Thoracic aorta (tissue), 2 donors: ENCODE results near the gene RPS19BP1. TPM values are rescaled to one million over a fixed set of nuclear protein-coding genes. Genes with fewer than 3 reads are reported as not detected.

Source experiments
- ATAC-seq: fragments of 150-250 bp; one replicate; pipeline ENCODE4 v1.8.0; 2017; ENCODE audit warnings: low read depth; ENCODE audit not compliant: insufficient number of reproducible peaks, low FRiP score
- DNase-seq: peaks from one replicate; pipeline ENCODE4 v3.0.0-alpha.2; 2020; ENCODE audit warnings: low spot score
- H3K27ac ChIP-seq, 2 donors: fragments of 200-600 bp; sonication (generic); 1 replicate in 1 of 2; 2 replicates in 1 of 2; pipeline ENCODE4 v1.5.1; 2016; ENCODE audit warnings: mild to moderate bottlenecking in 2 of 2, moderate library complexity in 2 of 2
- H3K27me3 ChIP-seq: fragments of 200-600 bp; sonication (generic); replicated peaks from 2 replicates; pipeline ENCODE4 v1.6.0; 2016; ENCODE audit warnings: mild to moderate bottlenecking; ENCODE audit not compliant: insufficient read depth
- H3K36me3 ChIP-seq: fragments of 200-600 bp; sonication (generic); one replicate; pipeline ENCODE4 v1.5.1; 2016
- H3K4me1 ChIP-seq, 2 donors: fragments of 200-600 bp; sonication (generic); 1 replicate in 1 of 2; 2 replicates in 1 of 2; pipeline versions ENCODE4 v1.5.1 to v1.6.0; 2016; ENCODE audit warnings: low read depth in 2 of 2, mild to moderate bottlenecking in 1 of 2; ENCODE audit not compliant: control insufficient read depth in 1 of 2
- H3K4me3 ChIP-seq: fragments of 200-600 bp; sonication (generic); 2 replicates; pipeline ENCODE4 v1.5.1; 2016; ENCODE audit warnings: mild to moderate bottlenecking
- H3K9me3 ChIP-seq: fragments of 200-600 bp; sonication (generic); 2 replicates; pipeline ENCODE4 v1.5.1; 2016
- CTCF ChIP-seq: fragments of 200-600 bp; sonication (generic); IDR thresholded peaks from one replicate; pipeline ENCODE4 v1.5.1; 2019; ENCODE audit warnings: antibody characterized with exemption
- total RNA-seq, 2 donors: library from RNA; depleted of rRNA; stranded (reverse); fragments of >200 nt; gene quantifications; one replicate each; pipeline versions ENCODE4 v1.1.0 to v1.2.3, GENCODE V29; 2016

The RPS19BP1 gene
- total RNA-seq, 2 donors from 2014 or later, result 77.7 to 89.6 TPM

- no peaks in the 10 kb centered on the region for H3K36me3 ChIP-seq
- H3K27ac ChIP-seq, result no peak overlapping the region
- no peak for TF ChIP-seq CTCF
- ATAC-seq (no peak), DNase-seq (no peak)
- H3K27me3 ChIP-seq, result no peaks in the 10 kb centered on the region
- peaks cover 13 to 24% of the 10 kb centered on the region in 2 donors for H3K4me1 ChIP-seq
- H3K9me3 ChIP-seq, result no peaks in the 10 kb centered on the region
- no peak overlapping the region for H3K4me3 ChIP-seq
Measured at GRCh38 chr22:39498368-39498767, 34.2 kb downstream of the RPS19BP1 start.

DNA sequence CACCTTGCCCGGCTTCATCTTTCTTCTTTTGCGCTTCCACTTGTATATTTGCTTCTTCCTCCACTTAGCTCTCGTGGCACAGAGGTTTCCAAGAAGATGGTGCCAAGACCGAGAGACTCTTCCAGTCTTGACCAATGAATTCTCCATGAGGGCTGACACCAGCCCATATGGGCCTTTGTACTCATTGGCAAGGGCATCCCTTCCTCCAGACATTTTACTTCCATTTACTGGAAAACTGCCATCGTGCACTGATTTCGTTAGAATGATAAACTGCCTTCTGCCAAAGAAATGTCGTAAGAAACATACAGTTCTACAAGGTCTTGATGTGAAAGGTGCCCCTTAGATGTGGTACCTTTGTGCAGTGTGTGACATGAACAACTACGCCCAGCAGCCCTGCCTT lies 35.1 kb downstream of the RPS19BP1 start:
- Histone ChIP-seq H3K27me3 (no peaks in the 10 kb centered on the region), H3K36me3 (no peaks in the 10 kb centered on the region), H3K4me1 (peaks cover 8 to 18% of the 10 kb centered on the region in 2 donors), H3K27ac (no peak overlapping the region), H3K9me3 (no peaks in the 10 kb centered on the region), H3K4me3 (no peak overlapping the region)
- DNase-seq (no peak), ATAC-seq (no peak)
- TF ChIP-seq CTCF, result no peak

DNA sequence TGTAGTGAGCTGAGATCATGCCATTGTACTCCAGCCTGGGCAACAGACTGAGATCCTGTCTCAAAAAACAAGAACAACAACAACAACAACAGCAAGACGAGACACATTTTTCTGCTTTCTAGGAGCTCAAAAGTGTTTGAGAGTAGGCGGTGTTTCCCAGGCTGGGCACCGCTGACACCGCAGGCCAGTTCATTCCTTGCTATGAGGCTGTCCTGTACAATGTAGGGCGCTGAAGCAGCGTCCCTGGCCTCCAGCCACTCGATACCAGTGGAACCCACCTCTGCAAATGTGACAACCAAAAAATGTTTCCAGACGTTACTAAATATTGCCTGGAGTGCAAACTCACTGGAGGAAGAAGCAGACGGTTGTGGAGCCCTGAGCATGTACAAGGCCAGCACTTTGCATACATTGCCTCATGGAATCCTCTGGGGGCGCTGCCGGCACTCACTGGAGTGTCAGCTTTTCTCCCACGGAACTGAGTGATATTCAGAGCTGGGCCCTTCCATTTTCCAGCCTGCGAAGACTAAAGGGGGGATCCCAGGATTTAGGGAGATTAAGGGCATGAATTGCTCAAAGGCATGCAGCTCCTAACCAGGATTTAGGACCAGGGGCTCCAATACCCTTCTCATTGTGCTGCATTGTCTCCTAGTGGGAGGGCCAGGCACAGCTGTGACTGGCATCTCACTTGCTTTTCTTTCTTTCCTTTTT lies 36.3 kb downstream of the RPS19BP1 start:
- H3K27me3 ChIP-seq, result no peaks in the 10 kb centered on the region
- TF ChIP-seq CTCF, result peak; percentile 73
- peaks cover 2 to 12% of the 10 kb centered on the region in 2 donors for H3K4me1 ChIP-seq
- H3K9me3 ChIP-seq, result no peaks in the 10 kb centered on the region
- H3K27ac ChIP-seq, result no peak overlapping the region
- no peak for DNase-seq
- H3K4me3 ChIP-seq, result no peak overlapping the region
- no peaks in the 10 kb centered on the region for H3K36me3 ChIP-seq
- ATAC-seq, result no peak

DNA sequence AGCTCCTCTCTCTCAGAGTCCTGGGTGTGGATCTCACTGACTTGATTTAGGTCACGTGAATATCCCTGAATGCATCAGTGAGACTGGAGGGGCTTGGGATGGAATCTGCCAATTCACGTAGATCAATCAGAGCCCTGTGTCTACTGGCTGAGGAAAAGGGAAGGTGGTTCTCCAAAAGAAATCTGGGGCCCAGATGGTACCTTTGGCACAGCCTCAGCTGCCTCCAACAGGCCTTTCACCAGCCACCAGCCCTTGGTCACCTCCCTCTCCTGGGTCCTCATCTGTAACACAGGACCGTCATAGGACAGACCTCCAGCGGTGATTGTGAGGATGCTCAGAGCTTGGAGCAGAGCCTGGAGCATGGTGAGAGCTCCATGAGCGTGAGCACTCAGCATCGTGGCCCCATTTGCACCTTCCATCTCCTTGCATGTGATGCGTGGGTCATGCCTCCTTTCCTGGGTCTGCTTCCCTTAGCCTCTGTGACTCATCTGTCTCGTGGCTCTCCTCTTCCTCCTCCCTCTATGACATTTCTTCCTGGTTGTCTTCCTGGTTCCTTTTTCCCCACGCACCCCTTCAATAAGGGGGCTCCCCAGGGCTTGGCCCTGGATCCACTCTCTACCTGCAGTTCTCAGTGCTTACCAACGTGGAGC lies 38.0 kb downstream of the RPS19BP1 start:
- ATAC-seq, result no peak

More for the DNA sequence above, 38.0 kb downstream of the RPS19BP1 start:
- Histone ChIP-seq H3K4me1 (peaks cover 0 to 3% of the 10 kb centered on the region in 2 donors), H3K36me3 (no peaks in the 10 kb centered on the region), H3K27me3 (no peaks in the 10 kb centered on the region), H3K9me3 (no peaks in the 10 kb centered on the region), H3K27ac (peak overlapping the region in 1 of 2 donors; percentile 6), H3K4me3 (no peak overlapping the region)
- no peak for TF ChIP-seq CTCF
- no peak for DNase-seq
